Measurements from ENCODE around the gene RASA3. TPM values are rescaled to one million over a fixed set of nuclear protein-coding genes. Genes with fewer than 3 reads are reported as not detected.

The RASA3 gene
- total and polyA plus RNA-seq, 7 donors: 4.2 to 22.4 (median 16.9) TPM

DNA sequence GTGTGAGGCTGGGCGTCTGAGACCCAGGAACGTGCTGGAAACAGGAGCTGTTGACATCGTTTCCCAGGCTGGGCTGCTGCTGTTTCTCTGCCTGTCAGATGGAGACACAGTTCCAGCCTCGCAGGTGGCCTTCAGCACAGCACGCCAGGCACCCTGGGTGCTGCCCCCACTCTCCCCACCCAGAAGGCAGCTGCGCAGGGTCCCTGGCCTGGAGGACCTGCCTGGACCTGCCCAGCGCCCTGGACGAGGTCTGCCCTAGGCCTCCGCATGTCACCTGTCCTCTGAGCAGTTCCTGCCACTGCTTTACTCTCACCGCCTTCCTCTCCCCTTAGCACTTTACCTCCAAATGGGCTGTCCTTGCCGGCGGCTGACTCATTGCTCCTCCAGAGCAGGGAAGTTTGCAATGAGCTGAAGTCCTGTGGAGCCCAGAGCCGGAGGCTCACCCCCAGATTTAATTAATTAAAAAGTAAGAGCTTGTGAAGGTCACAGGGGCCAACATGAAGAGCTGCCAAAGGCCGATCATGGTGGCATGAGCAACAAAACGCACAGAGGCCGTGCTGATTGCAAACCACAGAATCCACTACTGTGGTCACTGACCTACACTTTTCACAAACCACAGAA, 190.7 kb downstream of the RASA3 start:
- intact Hi-C loops (cut with DNase I): no loop called here

DNA sequence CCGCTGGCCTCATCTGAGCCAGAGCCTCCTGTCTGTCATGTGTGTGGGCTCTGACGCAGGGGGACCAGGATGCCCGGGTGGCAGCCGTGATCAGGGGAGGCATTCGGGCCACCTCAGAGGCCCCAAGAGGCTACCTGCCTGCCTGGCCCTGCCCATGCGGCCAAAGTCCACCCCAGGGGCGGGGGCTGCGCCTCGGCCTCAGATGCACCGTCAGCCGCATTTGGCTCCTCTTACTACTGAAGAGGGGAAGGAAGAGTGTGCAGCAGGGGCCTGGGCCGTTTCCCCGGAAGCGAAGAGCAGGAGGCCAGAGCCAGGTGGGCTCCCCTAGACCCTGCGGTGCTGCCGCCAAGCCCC, 192.5 kb downstream of the RASA3 start:
- Histone ChIP-seq H3K4me3 (no peak overlapping the region), H3K4me1 (peaks cover 0 to 9% (median 4%) of the 10 kb centered on the region in 4 donors), H3K27ac (no peak overlapping the region), H3K27me3 (peaks cover 0 to 36% (median 24%) of the 10 kb centered on the region in 3 donors), H3K9me3 (no peaks in the 10 kb centered on the region), H3K36me3 (no peaks in the 10 kb centered on the region)
- no peak for DNase-seq
- WGBS, 2 donors: 17 to 58% methylated on average over 16 of the region's 16 CpGs
- intact Hi-C loops (cut with DNase I): no loop called here
- no peak for TF ChIP-seq POLR2AphosphoS5 (IDR thresholded peaks at IDR 0.05)
- no peak for TF ChIP-seq CTCF (IDR thresholded peaks at IDR 0.05)

More for the DNA sequence above, 190.7 kb downstream of the RASA3 start:
- H3K4me1 ChIP-seq: peaks cover 0 to 10% (median 4%) of the 10 kb centered on the region in 4 donors
- H3K27ac ChIP-seq: no peak overlapping the region
- H3K9me3 ChIP-seq: no peaks in the 10 kb centered on the region
- no peak overlapping the region for H3K4me3 ChIP-seq
- 83 to 90% methylated on average over 16 of the region's 16 CpGs for WGBS, 2 donors
- H3K27me3 ChIP-seq: peaks cover 0 to 36% (median 24%) of the 10 kb centered on the region in 3 donors
- peak; percentile 54 for DNase-seq
- no peaks in the 10 kb centered on the region for H3K36me3 ChIP-seq
- TF ChIP-seq EP300 (IDR thresholded peaks at IDR 0.05): no peak
- no peak for TF ChIP-seq POLR2AphosphoS5 (IDR thresholded peaks at IDR 0.05)
- TF ChIP-seq CTCF (IDR thresholded peaks at IDR 0.05): no peak
- TF ChIP-seq POLR2A (IDR thresholded peaks at IDR 0.05): no peak

GRCh38 chr13:113939129-113939943, 193.1 kb downstream of the RASA3 start:
- H3K27me3 ChIP-seq: peaks cover 0 to 36% (median 24%) of the 10 kb centered on the region in 3 donors
- no peak overlapping the region for H3K27ac ChIP-seq
- WGBS, 2 donors: 35 to 74% methylated on average over 28 of the region's 28 CpGs
- H3K36me3 ChIP-seq: no peaks in the 10 kb centered on the region
- no peak overlapping the region for H3K4me3 ChIP-seq
- H3K4me1 ChIP-seq: peaks cover 0 to 9% (median 4%) of the 10 kb centered on the region in 4 donors
- intact Hi-C loops (cut with DNase I): no loop called here
- DNase-seq: no peak
- no peak for TF ChIP-seq CTCF (IDR thresholded peaks at IDR 0.05)
- TF ChIP-seq POLR2AphosphoS5 (IDR thresholded peaks at IDR 0.05): no peak
- TF ChIP-seq POLR2A (IDR thresholded peaks at IDR 0.05): no peak
- TF ChIP-seq EP300 (IDR thresholded peaks at IDR 0.05): no peak
- H3K9me3 ChIP-seq: no peaks in the 10 kb centered on the region

DNA sequence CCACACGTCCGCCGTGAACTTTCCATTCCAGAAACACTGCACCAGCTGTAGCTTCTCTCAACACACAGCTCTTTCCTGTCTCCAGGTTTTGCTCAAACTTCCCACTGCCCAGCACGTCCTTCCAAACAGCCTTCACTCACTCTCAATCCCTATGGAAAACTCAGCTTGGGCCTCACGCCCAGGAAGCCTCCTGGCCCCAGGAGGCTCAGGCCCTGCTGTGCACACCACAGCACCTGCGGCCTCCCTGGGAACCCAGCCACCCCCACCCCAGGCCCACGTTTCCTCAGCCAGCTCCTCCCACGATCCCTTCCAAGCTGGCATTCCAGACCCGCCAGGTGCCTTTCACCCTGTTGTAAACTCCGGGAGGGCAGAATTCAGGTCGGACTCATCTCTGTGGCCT, 193.7 kb downstream of the RASA3 start:
- Histone ChIP-seq H3K27me3 (peaks cover 0 to 30% (median 24%) of the 10 kb centered on the region in 3 donors), H3K9me3 (no peaks in the 10 kb centered on the region), H3K27ac (no peak overlapping the region), H3K36me3 (no peaks in the 10 kb centered on the region), H3K4me3 (no peak overlapping the region), H3K4me1 (peaks cover 0 to 9% (median 4%) of the 10 kb centered on the region in 4 donors)
- no peak for DNase-seq
- WGBS, 2 donors: 20 to 57% methylated on average over 11 of the region's 11 CpGs
- intact Hi-C loops (cut with DNase I): no loop called here
- TF ChIP-seq CTCF (IDR thresholded peaks at IDR 0.05) (no peak), POLR2AphosphoS5 (IDR thresholded peaks at IDR 0.05) (no peak), EP300 (IDR thresholded peaks at IDR 0.05) (no peak), POLR2A (IDR thresholded peaks at IDR 0.05) (no peak)

All from sigmoid colon (tissue), 7 donors.